ENCODE results near the gene IL12RB2.

IL12RB2 gene

GRCh38 chr1:67335411-67335810, 27.7 kb downstream of the IL12RB2 start:
- Histone ChIP-seq H3K4me3 (ENCODE audit: low read depth in 1 of 2, low read length in 2 of 2) (no peak overlapping the region), H3K36me3 (ENCODE audit: control insufficient read depth in 1 of 2, insufficient read depth in 2 of 2, low read length in 2 of 2) (no peaks in the 10 kb centered on the region), H3K9me3 (ENCODE audit: control insufficient read depth in 1 of 2, low read length in 2 of 2) (no peaks in the 10 kb centered on the region), H3K27ac (ENCODE audit: low read length) (no peak overlapping the region), H3K27me3 (ENCODE audit: low read depth, low read length) (no peaks in the 10 kb centered on the region), H3K4me1 (ENCODE audit: control insufficient read depth in 1 of 2, insufficient read depth in 2 of 2, low read length in 2 of 2) (no peaks in the 10 kb centered on the region)

- Histone ChIP-seq H3K4me1 (ENCODE audit: control insufficient read depth in 1 of 2, insufficient read depth in 2 of 2, low read length in 2 of 2) (no peaks in the 10 kb centered on the region), H3K27me3 (ENCODE audit: low read depth, low read length) (no peaks in the 10 kb centered on the region), H3K27ac (ENCODE audit: low read length) (no peak overlapping the region), H3K4me3 (ENCODE audit: low read depth in 1 of 2, low read length in 2 of 2) (no peak overlapping the region), H3K36me3 (ENCODE audit: control insufficient read depth in 1 of 2, insufficient read depth in 2 of 2, low read length in 2 of 2) (no peaks in the 10 kb centered on the region), H3K9me3 (ENCODE audit: control insufficient read depth in 1 of 2, low read length in 2 of 2) (no peaks in the 10 kb centered on the region)
Observed at GRCh38 chr1:67336157-67336556, 28.5 kb downstream of the IL12RB2 start.

DNA sequence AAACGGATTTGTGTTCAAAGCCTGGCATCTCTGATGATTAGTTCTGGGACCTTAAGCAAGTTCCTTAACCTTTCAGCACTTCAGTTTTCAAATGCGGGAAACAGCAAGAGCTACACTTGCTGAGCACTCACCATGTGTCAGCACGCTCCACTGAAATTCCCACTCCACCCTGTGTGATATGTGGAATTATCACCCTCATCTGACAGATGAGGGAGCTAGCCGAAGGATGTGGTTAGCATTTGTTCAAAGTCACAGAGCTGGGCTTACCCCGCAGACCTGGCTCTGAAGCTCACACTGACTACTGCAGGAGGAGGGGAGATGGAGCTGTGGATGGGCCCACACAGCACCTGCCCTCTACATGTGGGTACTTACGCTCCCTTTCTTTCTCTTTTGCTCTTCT, 29.1 kb downstream of the IL12RB2 start:
- Histone ChIP-seq H3K4me1 (ENCODE audit: control insufficient read depth in 1 of 2, insufficient read depth in 2 of 2, low read length in 2 of 2) (no peaks in the 10 kb centered on the region), H3K9me3 (ENCODE audit: control insufficient read depth in 1 of 2, low read length in 2 of 2) (no peaks in the 10 kb centered on the region), H3K27ac (ENCODE audit: low read length) (no peak overlapping the region), H3K36me3 (ENCODE audit: control insufficient read depth in 1 of 2, insufficient read depth in 2 of 2, low read length in 2 of 2) (no peaks in the 10 kb centered on the region), H3K27me3 (ENCODE audit: low read depth, low read length) (no peaks in the 10 kb centered on the region), H3K4me3 (ENCODE audit: low read depth in 1 of 2, low read length in 2 of 2) (no peak overlapping the region)

DNA sequence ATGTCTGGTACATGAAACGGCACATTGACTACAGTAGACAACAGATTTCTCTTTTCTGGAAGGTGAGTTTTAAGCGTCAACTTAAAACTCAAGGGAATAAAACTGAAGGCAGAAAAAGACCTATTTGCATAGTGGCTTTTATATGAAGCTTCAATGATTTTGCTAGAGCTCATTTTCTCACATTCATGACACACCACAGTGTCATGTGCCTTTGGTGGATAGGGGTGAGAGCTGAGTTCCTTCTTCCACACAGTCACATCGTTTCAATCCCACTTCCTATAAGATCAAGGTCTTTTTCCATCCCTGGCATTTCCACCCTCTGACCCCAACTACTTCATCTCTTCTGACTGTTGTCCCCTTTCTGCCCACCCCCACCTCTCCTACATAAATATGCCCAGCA, 31.0 kb downstream of the IL12RB2 start:
- Histone ChIP-seq H3K27ac (ENCODE audit: low read length) (no peak overlapping the region), H3K4me1 (ENCODE audit: control insufficient read depth in 1 of 2, insufficient read depth in 2 of 2, low read length in 2 of 2) (no peaks in the 10 kb centered on the region), H3K4me3 (ENCODE audit: low read depth in 1 of 2, low read length in 2 of 2) (no peak overlapping the region), H3K9me3 (ENCODE audit: control insufficient read depth in 1 of 2, low read length in 2 of 2) (no peaks in the 10 kb centered on the region), H3K27me3 (ENCODE audit: low read depth, low read length) (no peaks in the 10 kb centered on the region), H3K36me3 (ENCODE audit: control insufficient read depth in 1 of 2, insufficient read depth in 2 of 2, low read length in 2 of 2) (no peaks in the 10 kb centered on the region)

GRCh38 chr1:67339623-67340343, 32.1 kb downstream of the IL12RB2 start:
- H3K27me3 ChIP-seq (ENCODE audit: low read depth, low read length): no peaks in the 10 kb centered on the region
- H3K4me1 ChIP-seq (ENCODE audit: control insufficient read depth in 1 of 2, insufficient read depth in 2 of 2, low read length in 2 of 2): no peaks in the 10 kb centered on the region

GRCh38 chr1:67342076-67342890, 34.6 kb downstream of the IL12RB2 start:
- no peaks in the 10 kb centered on the region for H3K4me1 ChIP-seq (ENCODE audit: control insufficient read depth in 1 of 2, insufficient read depth in 2 of 2, low read length in 2 of 2)
- H3K27ac ChIP-seq (ENCODE audit: low read length): no peak overlapping the region
- no peaks in the 10 kb centered on the region for H3K27me3 ChIP-seq (ENCODE audit: low read depth, low read length)
- no peaks in the 10 kb centered on the region for H3K36me3 ChIP-seq (ENCODE audit: control insufficient read depth in 1 of 2, insufficient read depth in 2 of 2, low read length in 2 of 2)
- no peaks in the 10 kb centered on the region for H3K9me3 ChIP-seq (ENCODE audit: control insufficient read depth in 1 of 2, low read length in 2 of 2)
- no peak overlapping the region for H3K4me3 ChIP-seq (ENCODE audit: low read depth in 1 of 2, low read length in 2 of 2)

More at GRCh38 chr1:67339623-67340343, 32.1 kb downstream of the IL12RB2 start:
- no peak overlapping the region for H3K4me3 ChIP-seq (ENCODE audit: low read depth in 1 of 2, low read length in 2 of 2)
- H3K9me3 ChIP-seq (ENCODE audit: control insufficient read depth in 1 of 2, low read length in 2 of 2): no peaks in the 10 kb centered on the region
- H3K36me3 ChIP-seq (ENCODE audit: control insufficient read depth in 1 of 2, insufficient read depth in 2 of 2, low read length in 2 of 2): no peaks in the 10 kb centered on the region
- H3K27ac ChIP-seq (ENCODE audit: low read length): no peak overlapping the region

- Histone ChIP-seq H3K9me3 (ENCODE audit: control insufficient read depth in 1 of 2, low read length in 2 of 2) (no peaks in the 10 kb centered on the region), H3K4me3 (ENCODE audit: low read depth in 1 of 2, low read length in 2 of 2) (no peak overlapping the region), H3K4me1 (ENCODE audit: control insufficient read depth in 1 of 2, insufficient read depth in 2 of 2, low read length in 2 of 2) (no peaks in the 10 kb centered on the region), H3K36me3 (ENCODE audit: control insufficient read depth in 1 of 2, insufficient read depth in 2 of 2, low read length in 2 of 2) (no peaks in the 10 kb centered on the region), H3K27ac (ENCODE audit: low read length) (no peak overlapping the region), H3K27me3 (ENCODE audit: low read depth, low read length) (no peaks in the 10 kb centered on the region)
Observed at GRCh38 chr1:67345556-67345955, 37.9 kb downstream of the IL12RB2 start.

DNA sequence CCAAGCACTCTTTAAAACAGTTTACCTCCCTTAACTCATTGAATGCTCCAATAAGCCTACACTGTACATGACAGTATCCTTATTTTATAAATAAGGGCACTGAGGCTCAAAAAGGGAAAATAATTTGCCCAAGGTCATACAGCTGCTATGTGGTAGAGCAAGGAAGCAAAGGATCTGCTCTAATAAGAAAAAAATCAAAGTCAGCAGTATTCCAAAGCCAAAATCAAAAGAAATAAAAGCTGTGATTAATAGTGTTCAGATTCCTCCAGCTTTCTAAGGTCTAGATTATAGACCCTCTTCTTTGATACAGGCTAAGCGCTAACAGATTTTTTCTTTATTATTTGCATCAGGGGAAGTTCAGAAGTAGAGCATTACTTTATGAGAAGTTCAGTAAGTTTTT, 39.3 kb downstream of the IL12RB2 start:
- Histone ChIP-seq H3K4me3 (ENCODE audit: low read depth in 1 of 2, low read length in 2 of 2) (no peak overlapping the region), H3K9me3 (ENCODE audit: control insufficient read depth in 1 of 2, low read length in 2 of 2) (no peaks in the 10 kb centered on the region), H3K27me3 (ENCODE audit: low read depth, low read length) (no peaks in the 10 kb centered on the region), H3K27ac (ENCODE audit: low read length) (no peak overlapping the region), H3K4me1 (ENCODE audit: control insufficient read depth in 1 of 2, insufficient read depth in 2 of 2, low read length in 2 of 2) (no peaks in the 10 kb centered on the region), H3K36me3 (ENCODE audit: control insufficient read depth in 1 of 2, insufficient read depth in 2 of 2, low read length in 2 of 2) (no peaks in the 10 kb centered on the region)

- Histone ChIP-seq H3K36me3 (ENCODE audit: control insufficient read depth in 1 of 2, insufficient read depth in 2 of 2, low read length in 2 of 2) (no peaks in the 10 kb centered on the region), H3K9me3 (ENCODE audit: control insufficient read depth in 1 of 2, low read length in 2 of 2) (no peaks in the 10 kb centered on the region), H3K4me3 (ENCODE audit: low read depth in 1 of 2, low read length in 2 of 2) (no peak overlapping the region), H3K4me1 (ENCODE audit: control insufficient read depth in 1 of 2, insufficient read depth in 2 of 2, low read length in 2 of 2) (no peaks in the 10 kb centered on the region), H3K27me3 (ENCODE audit: low read depth, low read length) (no peaks in the 10 kb centered on the region), H3K27ac (ENCODE audit: low read length) (no peak overlapping the region)
Observed at GRCh38 chr1:67347688-67348472, 40.2 kb downstream of the IL12RB2 start.

DNA sequence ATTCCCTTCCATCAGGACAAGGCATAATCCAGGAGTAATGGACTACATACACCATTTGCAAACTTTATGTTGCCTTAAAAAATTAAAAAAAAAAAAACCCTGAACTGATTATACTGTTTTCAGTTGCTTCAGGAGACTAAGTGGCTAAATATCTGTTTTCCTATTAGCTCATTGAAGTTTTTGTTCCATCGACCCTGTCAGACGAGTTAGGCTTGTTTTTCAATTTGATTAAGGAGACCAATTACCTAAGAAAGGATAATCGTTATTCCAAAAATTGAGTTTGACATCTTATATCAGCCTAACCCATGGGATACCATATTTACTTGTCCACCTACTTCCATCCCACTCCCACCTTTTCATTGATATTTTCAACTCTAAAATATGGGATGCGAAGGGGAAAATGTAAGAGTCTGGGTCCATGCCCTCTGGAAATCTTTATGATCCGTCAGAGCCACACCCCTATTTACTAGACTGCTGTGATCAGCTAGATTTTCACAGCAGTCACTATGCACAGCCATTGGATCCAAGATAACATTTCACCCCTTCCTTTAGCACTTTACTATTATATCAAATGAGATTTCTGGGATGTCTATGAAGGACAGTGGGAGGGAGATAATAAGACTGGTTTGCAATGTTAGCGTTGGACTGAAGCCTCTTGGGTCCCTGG, 41.0 kb downstream of the IL12RB2 start:
- H3K27ac ChIP-seq (ENCODE audit: low read length): no peak overlapping the region
- H3K9me3 ChIP-seq (ENCODE audit: control insufficient read depth in 1 of 2, low read length in 2 of 2): no peaks in the 10 kb centered on the region
- no peaks in the 10 kb centered on the region for H3K27me3 ChIP-seq (ENCODE audit: low read depth, low read length)
- no peaks in the 10 kb centered on the region for H3K4me1 ChIP-seq (ENCODE audit: control insufficient read depth in 1 of 2, insufficient read depth in 2 of 2, low read length in 2 of 2)
- H3K4me3 ChIP-seq (ENCODE audit: low read depth in 1 of 2, low read length in 2 of 2): no peak overlapping the region
- no peaks in the 10 kb centered on the region for H3K36me3 ChIP-seq (ENCODE audit: control insufficient read depth in 1 of 2, insufficient read depth in 2 of 2, low read length in 2 of 2)

DNA sequence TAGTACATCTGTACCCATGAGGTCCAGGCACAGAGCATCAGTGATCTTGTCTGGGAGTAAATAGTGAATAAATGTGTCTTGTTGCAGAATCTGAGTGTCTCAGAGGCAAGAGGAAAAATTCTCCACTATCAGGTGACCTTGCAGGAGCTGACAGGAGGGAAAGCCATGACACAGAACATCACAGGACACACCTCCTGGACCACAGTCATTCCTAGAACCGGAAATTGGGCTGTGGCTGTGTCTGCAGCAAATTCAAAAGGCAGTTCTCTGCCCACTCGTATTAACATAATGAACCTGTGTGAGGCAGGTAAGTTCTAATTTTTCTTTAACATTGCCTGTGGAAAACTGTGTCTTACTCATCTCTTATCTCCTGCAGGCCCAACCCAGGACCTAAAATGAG, 43.1 kb downstream of the IL12RB2 start:
- Histone ChIP-seq H3K4me3 (ENCODE audit: low read depth in 1 of 2, low read length in 2 of 2) (no peak overlapping the region), H3K4me1 (ENCODE audit: control insufficient read depth in 1 of 2, insufficient read depth in 2 of 2, low read length in 2 of 2) (no peaks in the 10 kb centered on the region), H3K36me3 (ENCODE audit: control insufficient read depth in 1 of 2, insufficient read depth in 2 of 2, low read length in 2 of 2) (no peaks in the 10 kb centered on the region), H3K9me3 (ENCODE audit: control insufficient read depth in 1 of 2, low read length in 2 of 2) (no peaks in the 10 kb centered on the region), H3K27ac (ENCODE audit: low read length) (no peak overlapping the region), H3K27me3 (ENCODE audit: low read depth, low read length) (no peaks in the 10 kb centered on the region)
